Aortic smooth muscle cell (primary cell): ENCODE results near the gene TRIP13. TPM values are rescaled to one million over a fixed set of nuclear protein-coding genes. Genes with fewer than 3 reads are reported as not detected.

Experiments used
- total RNA-seq: library from RNA; depleted of rRNA; stranded (reverse); fragments of >200 nt; gene quantifications from 2 replicates; pipeline ENCODE4 v1.2.3, GENCODE V29; 2014

The TRIP13 gene
- total RNA-seq = 14.2 and 26.2 TPM in 2 replicates

GRCh38 chr5:892394-893136 is at the start of gene TRIP13, which contains the start of gene BRD9:
Gene TRIP13 (plus strand): TSS chr5:892884. CDS start chr5:892999, 115 bp downstream.
Gene BRD9 (minus strand): TSS chr5:892801. CDS start chr5:892657, 144 bp downstream.

DNA sequence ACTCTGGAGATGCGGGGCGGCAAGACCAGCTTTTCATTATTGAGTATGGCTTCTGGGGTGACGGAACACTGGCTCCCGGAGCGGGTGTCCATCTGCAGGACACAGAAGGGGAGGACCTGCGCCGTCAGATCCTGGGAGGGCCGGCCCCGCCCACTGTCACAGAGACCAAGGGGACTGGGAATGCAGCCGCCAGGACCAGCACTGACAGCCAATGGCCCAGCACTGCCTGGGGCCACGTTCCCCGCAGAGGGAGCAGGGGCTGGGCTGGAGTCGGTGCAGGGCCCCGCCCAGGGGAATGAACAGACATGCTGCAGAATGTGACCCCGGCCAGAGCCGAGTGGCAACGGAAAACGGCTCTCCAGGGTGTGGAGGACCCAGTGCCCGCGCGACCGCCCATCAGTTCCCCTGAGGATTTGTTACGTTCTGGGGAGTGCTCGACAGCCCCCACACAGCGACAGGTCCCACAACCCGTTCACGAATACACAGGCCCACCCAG is 42.1 kb upstream of the TRIP13 start, which contains the start of gene ZDHHC11:
Gene ZDHHC11, minus strand, starts transcription at position 476 of the 496 bp plus-strand sequence. Its CDS starts 384 bp downstream, at position 92.

Other genes with a start within 250 kb of the TRIP13 start
- 0.93 and 1.1 TPM in 2 replicates for gene TPPP, start 199.5 kb upstream of the TRIP13 start, total RNA-seq
- gene ZDHHC11B, start 108.2 kb upstream of the TRIP13 start, total RNA-seq = 0.26 TPM in 1 of 2 replicates, not detected in the other
- gene ZDHHC11, start 41.9 kb upstream of the TRIP13 start, total RNA-seq = 5.3 and 5.9 TPM in 2 replicates
- gene BRD9, start 83 bp upstream of the TRIP13 start, total RNA-seq = 36.7 and 44.0 TPM in 2 replicates
- 0.13 and 3.7 TPM in 2 replicates for gene NKD2, start 115.9 kb downstream of the TRIP13 start, total RNA-seq
- gene SLC12A7, start 219.2 kb downstream of the TRIP13 start, total RNA-seq = 12.4 and 13.9 TPM in 2 replicates